GM20431 (cell line): ENCODE results near the gene BFSP2.
"Not testable (repeated sequence)": the region's sequence is repeated elsewhere in the genome, so short reads cannot be mapped to it uniquely, and the experiment has no call there.

ENCODE experiments used
- in situ Hi-C: fragments of 300-500 bp; cut with MseI, MboI; formaldehyde crosslinking; loops from one replicate; pipeline ENCODE4 v1.15.0; 2020; ENCODE audit warnings: low sequenced_read_pairs; ENCODE audit not compliant: unreplicated experiment

Gene BFSP2

GRCh38 chr3:133473472-133474191 lies 73.8 kb downstream of the BFSP2 start:
- in situ Hi-C loops = not testable (repeated sequence)

GRCh38 chr3:133474251-133474801 lies 74.5 kb downstream of the BFSP2 start:
- in situ Hi-C loops = no loop called here

- in situ Hi-C loops = no loop called here
Measured at GRCh38 chr3:133474817-133475216, 75.0 kb downstream of the BFSP2 start.

GRCh38 chr3:133475245-133476010 lies 75.6 kb downstream of the BFSP2 start:
- in situ Hi-C loops = no loop called here

GRCh38 chr3:133476971-133477375 lies 77.1 kb downstream of the BFSP2 start:
- in situ Hi-C loops = no loop called here

- in situ Hi-C loops = no loop called here
Measured at GRCh38 chr3:133477487-133477886, 77.6 kb downstream of the BFSP2 start.

- in situ Hi-C loops = no loop called here
Measured at GRCh38 chr3:133478624-133479023, 78.8 kb downstream of the BFSP2 start.

- in situ Hi-C loops = no loop called here
Measured at GRCh38 chr3:133479401-133479800, 79.5 kb downstream of the BFSP2 start.

GRCh38 chr3:133479895-133480669 lies 80.2 kb downstream of the BFSP2 start:
- in situ Hi-C loops = no loop called here

- in situ Hi-C loops = not testable (repeated sequence)
Measured at GRCh38 chr3:133482474-133482873, 82.6 kb downstream of the BFSP2 start.

- in situ Hi-C loops = no loop called here
Measured at GRCh38 chr3:133486658-133487057, 86.8 kb downstream of the BFSP2 start.

GRCh38 chr3:133487204-133487603 lies 87.3 kb downstream of the BFSP2 start:
- in situ Hi-C loops = no loop called here

GRCh38 chr3:133487920-133488540 lies 88.2 kb downstream of the BFSP2 start:
- in situ Hi-C loops = no loop called here

GRCh38 chr3:133488785-133489367 lies 89.0 kb downstream of the BFSP2 start:
- in situ Hi-C loops = no loop called here

- in situ Hi-C loops = no loop called here
Measured at GRCh38 chr3:133489466-133490085, 89.7 kb downstream of the BFSP2 start.

- in situ Hi-C loops = no loop called here
Measured at GRCh38 chr3:133490468-133491351, 90.9 kb downstream of the BFSP2 start.

GRCh38 chr3:133491481-133492059 lies 91.7 kb downstream of the BFSP2 start:
- in situ Hi-C loops = no loop called here

- in situ Hi-C loops = no loop called here
Measured at GRCh38 chr3:133492159-133492741, 92.4 kb downstream of the BFSP2 start.
